DMS 273 treated with DMSO at 0.1 percent for 48 hours (cell line): ENCODE results near the gene KDELR3.
"Not testable (repeated sequence)": the region's sequence is repeated elsewhere in the genome, so short reads cannot be mapped to it uniquely, and the experiment has no call there.

Source experiments
- DNase-seq: peaks from one replicate; lab custom pipeline; 2025; lab: John Stamatoyannopoulos, UW

The KDELR3 gene

DNA sequence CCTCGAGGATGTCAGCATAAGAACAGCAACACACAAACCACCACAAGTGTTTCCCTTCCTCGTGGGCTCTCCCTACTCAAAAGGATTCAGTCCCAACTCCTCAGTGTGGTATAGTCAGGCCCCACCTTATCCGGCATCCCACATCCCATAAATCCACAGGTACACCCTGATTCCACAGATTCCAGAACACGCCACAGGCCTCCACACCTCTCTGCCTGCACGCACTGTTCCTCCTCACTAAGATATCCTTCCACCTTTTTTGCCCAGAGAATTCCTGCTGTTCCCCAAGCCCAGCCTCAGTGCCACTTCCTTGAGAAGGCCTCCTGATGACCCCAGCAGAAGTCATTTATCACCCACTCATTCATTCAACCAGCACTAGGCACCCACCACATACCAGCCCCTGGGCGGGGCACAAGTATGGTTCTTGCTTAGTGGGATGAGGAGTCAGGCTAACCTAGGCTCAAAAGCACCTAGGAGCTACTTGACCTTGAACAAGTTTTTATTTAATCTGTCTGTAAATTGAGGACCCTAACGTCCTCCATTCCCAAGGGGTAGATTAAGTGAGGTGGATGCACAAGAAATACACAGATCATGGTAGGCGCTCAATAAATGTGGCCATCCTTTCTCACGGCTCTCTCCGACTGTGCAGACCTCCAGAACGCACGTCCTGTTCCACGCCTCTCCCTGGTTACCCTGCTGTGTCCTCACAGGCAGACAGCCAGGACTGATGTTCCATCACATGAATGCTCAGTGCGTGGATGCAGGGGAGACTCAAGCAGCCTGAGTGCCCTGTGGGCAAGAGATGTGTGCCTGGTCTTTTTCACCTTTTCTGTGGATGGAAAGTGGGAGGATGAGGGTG is 10.8 kb upstream of the KDELR3 start:
- no peak for DNase-seq

DNA sequence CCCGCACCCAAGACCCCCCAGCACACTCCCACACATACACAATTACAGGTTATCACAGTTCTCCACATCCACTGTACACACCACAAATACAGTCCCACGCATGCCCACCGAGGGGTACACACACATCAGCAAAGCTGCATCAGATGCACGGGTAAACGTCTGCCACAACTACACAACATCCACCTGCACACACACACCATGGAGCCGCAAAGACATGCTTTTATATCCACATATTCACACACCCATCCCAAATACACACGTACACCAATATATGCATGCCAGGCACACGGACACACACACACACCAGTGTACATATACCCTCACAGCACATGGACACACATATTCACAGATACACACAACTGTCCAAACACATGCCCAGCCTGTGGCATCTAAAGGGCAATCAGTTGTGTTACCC is 7.5 kb upstream of the KDELR3 start:
- no peak for DNase-seq

DNA sequence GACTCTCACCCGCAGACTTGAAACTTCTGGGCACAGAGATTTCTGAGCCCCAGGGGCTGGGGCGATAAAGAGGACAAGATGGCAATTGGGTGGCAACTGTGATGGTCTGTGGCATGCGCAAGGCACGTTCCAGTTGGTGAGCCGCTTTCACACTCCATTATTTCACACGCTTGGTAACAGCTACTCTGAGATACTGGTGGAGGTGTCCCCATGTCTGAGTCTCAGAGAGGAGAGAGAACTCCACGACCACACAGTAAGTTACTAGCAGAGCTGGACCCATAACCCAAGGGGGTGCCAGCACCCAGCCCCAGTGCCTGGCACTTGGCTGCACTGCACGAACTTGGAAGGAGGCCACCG is 6.9 kb upstream of the KDELR3 start:
- DNase-seq, result no peak

DNA sequence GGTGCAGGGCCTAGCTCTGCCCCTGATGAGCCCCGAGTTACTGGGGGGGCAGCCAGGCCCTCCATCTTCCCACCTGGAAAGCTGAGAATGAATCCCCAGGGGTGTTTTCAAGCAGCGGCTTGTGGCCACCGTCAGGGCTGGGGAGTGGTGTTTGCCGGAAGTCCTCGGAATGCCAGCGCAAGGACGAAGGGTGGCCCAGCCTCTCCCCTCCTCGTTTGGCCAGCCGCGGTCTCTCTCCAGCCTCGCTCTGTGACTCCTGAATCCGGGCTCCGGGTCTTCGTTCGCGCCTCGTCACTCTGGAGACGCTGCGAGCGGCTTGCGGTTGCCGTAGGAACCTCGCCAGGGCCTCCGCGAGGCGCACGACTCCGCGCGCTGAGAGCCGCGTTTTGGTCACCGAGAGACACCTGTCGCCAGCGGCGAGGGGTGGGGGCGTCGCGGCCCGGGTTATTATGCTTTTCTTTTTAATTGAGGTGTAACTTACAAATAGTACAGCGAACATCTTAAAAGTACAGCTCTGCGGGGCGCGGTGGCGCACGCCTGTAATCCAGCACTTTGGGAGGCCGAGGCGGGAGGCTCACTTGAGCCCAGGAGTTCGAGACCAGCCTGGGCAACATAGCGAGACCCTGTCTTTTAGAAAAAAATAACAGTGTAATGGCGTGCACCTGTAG is 6.3 kb upstream of the KDELR3 start:
- peak; percentile 39 for DNase-seq

DNA sequence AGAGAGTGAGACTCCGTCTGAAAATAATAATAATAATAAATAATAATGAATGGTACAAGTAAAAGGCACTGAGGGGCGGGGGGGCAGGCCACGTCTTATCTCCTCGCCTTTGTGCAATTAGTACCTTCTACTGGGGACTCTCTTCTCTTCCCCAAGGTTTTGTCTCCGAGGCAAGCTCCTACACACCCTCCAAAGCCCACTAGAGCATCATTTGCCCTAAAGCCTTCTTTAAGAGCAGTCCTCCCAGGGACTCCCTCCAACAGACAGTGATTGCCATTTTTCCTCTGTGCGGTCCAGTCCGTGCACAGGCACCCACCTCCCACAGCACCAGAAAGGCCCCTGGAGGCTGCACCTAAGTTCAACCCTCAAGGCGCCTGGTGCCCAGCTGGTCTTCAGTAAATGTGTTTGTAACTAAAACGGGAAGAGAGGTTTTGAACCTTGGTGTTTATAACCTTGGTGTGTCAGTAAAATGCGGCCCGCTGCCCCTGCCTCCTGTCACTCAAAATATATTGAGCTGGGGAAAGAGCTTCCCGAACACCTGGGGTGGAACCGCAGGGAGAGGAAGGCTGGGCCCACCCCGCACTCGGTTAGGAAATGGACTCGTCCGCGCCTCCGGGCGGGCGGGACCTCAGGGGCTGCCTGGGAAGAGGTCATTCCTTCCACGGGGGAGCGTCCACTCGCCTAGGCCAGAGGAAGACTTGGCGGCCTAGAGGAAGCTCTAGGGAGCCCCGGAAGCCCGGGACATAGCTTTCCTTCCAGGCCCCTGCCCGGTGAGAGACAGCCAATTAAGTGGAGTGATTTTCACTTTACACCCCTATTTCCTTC is 4.7 kb upstream of the KDELR3 start:
- DNase-seq, result no peak

DNA sequence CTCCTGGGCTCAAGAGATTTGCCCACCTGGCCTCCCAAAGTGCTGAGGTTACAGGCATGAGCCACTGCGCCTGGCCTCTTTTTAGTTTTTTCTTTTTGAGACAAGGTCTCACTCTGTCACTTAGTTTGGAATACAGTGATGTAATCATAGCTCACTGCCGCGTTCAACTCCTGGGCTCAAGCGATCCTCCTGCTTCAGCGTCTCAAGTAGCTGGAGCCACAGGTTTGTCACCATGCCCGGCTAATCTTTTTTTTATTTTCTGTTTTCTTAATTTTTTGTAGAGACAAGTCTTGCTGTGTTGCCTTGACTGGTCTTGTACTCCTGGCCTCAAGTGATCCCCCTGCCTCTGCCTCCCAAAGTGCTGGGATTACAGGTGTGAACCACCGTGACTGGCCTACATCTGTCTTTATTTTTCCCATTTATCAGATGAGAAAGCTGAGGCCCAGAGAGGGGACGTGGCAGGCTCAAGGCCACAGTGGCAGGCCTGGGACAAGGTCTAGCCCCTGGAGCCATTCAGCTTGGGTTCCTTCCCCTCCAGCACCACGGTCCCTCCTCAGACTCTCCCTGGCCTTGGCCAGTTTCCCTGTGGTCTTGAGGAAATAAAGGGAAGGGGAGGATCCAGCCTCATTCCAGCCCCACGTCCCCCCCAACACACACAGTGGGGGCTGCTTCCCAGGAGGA is 2.8 kb upstream of the KDELR3 start:
- DNase-seq, result no peak

DNA sequence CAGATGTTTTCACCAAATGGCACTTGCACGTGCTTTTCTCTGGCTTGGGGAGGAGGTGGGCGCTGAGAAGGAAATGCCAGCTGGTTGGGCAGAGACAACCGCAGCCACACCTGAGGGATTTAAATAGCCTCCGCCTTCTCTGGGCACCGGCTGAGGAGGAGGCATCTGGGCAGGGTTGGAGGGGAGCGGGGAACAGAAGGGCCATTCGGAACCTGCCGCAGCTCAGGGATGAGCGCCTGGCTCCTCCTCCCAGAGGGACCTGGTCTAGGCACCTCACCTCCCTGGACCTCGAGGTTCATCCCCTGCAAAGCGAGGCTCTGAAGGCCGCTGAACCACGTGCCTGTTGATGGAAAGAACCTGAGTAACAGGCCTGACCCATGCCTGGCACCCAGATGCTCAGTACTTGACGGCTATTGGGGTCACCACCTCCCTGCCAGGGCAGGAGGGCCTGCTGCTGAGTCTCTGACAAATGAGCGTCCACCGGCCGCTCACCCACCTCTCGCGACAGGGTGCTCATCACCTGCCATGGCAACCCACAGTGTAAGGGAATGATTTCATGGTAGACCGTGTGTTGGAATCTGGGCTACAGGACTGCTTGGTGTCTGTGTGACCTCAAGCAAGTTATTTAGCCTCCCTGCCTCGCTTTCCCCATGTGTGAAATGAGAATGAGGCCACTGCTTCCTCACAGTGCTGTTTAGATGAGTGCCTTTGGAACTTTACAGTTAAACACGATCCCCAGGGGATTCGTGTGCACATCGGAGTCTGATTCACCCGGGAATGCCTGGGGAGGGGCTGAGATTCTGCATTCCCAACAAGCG is 2.0 kb upstream of the KDELR3 start:
- peak; percentile 69 for DNase-seq

DNA sequence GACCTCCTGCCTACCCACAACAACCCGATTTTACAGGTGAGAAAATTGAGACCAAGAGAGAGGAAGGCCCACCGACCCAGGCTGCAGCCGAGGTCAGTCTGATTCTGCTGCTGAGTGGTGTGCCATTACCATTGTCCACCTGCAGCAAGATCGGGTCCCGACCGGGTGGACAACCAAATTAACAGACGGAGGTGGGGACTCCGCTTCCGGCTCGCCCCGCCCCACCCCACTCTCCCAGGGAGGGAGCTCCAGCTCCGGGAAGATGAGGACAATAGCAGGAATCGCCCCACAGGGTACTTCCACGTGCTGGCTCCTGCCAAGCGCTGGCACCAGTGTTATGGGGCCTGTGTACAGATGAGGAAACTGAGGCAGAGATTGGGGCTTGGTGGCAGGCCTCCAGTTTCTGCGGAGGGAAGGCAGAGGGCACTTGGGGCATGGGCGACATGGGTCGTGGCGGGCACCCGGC is 425 bp upstream of the KDELR3 start:
- DNase-seq, result no peak

DNA sequence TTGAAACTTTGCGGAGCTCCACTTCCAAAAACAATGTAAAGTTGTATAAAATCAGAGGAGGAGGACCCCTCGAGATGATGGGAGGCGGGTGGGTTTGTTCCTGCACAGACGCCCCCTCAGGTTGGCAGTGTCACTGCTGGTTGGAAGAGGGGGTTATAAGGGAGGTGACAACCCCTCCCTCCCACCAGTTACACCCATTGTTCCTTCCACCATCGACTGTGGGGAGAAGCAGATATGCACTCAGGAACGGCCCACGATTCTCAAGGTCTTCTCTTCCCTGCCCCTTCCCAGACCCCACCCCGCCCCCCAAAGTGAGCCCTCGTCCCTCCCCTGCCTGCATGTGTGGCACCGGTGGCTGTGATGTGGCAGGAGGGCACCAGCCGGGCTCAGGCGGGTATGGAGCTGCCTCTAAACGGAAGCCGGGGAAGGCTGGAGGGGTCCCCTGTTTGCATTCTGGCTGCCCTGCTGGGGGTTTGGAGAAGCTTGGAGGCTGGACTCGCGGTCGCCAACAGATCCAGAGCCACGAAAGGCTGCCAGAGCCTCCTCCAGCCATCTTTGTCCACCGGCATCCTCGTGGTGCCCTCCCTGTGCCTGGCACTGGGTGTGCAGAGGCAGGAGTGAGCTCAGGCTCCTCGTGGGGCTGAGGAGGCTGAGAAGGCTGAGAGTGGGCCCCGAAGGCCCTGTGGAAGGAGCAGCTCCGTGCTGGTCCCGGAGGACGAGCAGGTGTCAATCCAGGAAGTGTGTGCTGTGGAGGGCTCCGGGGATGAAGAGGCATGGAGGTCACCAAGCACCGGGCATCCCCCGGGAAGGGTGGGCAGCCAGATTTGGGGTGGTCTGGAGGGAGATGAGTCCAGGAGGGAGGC is 778 bp downstream of the KDELR3 start:
- DNase-seq, result no peak

DNA sequence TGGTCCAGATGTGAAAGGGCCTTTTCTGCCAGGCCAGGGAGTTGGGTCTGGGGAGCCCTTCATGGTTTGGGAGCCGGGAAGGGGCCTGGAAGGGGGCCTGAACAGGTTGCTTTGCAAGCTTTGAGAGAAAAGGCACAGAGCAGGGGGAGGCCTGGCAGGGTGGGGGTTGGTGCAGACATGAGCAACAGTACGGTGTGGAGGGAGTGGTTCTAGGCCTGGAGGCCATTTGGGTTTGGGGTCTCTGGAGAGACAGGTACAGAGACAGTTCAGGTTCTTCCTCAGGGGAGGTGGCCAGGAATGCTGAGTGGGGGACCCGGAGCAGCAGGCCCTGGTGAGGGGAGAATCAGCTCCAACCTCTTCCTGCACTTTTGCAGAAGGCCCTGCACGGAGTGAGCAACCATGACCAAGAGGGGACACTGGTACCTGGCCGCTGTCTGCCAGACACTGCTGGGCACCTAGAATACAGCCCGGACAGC is 1.4 kb downstream of the KDELR3 start:
- no peak for DNase-seq

DNA sequence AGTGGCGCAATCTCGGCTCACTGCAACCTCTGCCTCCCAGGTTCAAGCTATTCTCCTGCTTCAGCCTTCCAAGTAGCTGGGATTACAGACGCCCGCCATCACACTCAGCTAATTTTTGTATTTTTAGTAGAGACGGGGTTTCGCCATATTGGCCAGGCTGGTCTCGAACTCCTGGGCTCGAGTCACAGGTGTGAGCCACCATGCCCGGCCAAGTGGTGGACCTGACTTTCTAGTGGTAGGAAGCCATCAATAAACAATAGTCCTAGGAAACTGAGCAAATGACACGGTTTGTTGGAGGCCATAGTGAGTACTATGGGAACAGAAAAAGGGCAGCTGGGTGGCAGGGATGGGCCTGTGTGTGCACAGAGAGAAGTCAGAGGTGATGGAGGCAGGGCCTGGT is 2.3 kb downstream of the KDELR3 start:
- DNase-seq, result not testable (repeated sequence)

DNA sequence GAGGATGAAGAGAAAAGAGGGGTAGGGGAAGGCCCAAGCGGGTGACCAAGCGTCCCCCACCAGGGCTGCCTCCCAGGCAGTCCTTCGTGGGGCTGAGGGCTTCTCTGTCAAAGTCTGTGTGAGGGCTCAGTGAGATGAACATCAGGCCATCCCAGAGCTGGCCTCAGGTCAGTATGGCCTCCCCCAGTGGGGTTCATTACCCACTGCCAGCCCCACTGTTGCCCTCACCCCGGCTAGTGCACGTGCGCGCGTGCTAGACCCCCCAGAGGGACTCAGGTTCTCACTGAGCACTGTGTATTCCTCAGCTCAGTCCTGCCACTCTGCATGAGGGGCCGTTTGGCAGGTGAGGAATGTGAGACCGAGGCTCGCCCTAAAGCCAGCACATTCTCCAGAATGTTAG is 3.3 kb downstream of the KDELR3 start:
- DNase-seq, result no peak

DNA sequence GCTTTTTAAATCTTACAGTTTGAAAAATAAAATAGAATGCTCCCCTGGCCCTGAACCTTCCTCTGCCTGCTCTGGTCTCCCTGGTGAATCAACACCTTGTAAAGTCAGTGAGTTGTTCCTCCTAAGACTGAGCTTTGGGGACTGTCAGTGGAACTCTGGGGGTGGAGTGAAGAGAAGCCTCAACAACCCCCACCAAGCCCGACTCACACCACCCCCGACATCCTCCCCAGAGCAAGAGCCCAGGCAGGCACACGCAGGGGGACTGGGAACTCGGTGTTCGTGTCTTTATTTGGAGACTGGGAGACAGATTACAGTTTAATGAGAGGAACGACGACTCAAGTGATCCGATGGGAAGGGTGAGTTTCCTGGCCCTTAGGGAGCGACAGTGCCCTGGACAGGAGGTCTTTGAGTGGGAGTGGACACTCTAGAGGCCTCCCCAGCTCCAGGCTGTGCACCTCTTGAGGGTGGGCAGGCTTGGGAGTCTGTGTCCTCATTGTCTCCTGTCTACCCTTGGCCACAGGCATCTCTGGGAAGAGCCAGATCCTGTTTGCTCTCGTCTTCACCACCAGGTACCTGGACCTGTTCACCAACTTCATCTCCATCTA is 6.2 kb downstream of the KDELR3 start:
- no peak for DNase-seq

DNA sequence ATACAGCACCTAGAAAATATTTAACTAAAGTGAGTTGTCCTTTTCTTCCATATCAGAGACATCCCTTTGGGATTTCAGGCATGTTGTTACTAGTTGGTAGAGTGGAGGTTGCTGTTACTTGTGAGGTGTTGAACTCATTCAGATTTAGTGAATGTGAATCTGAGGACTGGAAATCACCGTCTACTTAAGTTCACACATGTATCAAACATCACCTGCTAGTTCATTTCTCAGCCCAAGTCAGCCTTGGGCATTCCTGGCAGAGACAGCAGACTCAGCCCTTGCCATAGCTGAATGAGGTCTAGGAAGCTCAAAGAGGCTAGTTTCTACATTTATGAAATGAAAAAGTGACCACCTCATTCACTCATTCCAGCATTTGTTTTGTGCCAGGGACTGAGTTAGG is 9.7 kb downstream of the KDELR3 start:
- no peak for DNase-seq

DNA sequence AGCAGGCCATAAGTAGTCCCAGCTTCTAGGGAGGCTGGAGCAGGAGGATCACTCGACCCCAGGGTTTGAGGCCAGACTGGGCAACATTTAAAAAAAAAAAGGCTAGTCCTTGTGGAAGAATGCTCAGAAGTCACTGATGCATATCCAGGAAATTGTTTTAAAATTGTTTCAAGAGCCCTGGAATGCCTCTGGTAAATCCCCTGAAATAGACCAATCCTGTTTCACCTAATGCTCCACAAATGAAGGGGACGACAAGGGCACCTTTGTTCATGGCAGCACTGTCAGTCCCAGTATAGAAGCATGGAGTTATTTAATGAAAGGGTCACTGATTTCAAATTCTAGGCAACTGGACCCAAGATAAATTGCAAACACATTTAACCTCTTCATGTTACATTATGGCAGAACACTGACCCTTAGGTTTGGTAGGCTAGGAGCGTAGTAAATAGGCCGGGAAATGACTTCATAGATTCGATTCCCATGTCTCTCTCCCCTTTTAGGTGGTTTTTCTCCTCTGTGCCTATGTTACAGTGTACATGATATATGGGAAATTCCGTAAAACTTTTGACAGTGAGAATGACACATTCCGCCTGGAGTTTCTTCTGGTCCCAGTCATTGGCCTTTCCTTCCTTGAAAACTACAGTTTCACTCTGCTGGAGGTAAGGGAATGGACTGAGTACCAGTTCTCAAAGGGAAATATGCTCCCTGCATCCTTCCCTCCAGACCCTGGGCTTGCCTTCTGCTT is 11.4 kb downstream of the KDELR3 start:
- DNase-seq, result no peak

DNA sequence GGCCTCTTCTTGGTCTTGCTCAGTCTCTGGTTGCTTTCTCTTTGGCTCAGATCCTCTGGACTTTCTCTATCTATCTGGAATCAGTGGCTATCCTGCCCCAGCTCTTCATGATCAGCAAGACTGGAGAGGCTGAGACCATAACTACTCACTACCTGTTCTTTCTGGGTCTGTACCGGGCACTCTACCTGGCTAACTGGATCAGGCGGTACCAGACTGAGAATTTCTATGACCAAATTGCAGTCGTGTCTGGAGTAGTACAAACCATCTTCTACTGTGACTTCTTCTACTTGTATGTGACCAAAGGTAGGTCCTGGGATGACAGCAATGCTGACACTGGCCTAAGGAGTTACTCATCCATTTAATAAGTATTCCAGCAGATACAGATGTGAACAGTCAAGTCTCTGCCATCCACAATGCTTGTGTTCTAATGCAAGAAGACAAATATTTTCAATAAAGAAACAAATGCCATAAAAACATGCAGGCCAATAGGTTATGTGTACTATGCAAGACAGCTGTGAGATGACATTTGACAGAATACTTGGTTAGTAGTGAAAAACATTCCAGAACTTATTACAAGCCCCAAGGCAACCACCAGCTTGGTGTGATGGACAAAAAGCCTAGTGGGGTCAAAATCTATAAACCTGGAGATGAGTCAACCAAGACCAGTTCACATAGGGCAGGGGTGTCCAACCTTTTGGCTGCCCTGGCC is 13.4 kb downstream of the KDELR3 start:
- no peak for DNase-seq

DNA sequence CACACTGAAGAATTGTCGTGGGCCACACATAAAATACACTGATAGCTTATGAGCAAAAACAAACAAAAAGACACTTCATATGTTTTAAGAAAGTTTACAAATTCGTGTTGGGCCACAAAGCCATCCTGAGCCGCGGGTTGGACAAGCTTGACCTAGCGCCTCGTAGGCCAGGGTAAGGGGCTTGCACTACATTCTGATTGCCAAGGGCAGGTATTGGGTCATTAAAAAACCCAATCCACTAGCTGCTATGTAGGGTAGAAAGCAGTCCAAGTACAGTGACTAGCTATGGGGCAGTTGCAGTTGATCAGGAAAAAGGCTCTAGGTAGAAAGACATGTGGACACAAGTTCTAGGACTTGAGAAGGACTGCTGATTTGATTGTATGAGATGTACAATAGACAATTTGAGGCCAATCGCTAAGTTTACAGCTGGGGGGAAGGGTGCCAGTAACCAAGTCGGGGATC is 14.0 kb downstream of the KDELR3 start:
- no peak for DNase-seq

DNA sequence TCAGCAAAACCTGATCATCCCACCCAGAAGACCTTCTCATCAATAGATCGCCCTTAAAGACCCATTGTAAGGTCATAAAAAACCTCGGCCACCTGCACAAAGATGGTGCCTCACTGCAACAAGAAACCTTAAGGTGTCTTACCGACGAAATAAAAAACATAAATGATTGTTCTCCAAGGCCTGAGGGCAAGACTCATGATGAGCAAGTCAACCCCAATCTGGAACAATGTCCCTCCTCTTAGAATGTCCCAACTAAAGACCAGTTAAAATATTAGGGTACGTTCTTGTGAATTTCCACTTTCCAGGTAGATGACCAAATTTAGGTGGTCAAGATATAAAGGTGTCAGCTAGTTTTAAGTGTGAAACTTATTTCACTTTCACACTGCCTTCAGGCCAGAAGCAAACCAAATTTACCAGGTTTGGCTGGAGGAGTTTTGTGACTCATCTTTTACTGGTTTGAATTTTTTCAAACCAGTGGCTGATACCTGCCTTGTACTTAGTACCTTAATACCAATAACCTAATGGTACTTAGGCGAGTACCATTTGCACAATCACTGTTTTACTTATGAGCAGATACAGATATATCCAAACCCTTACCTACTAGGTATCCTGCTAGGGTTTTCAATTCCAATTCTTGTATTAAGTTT is 14.9 kb downstream of the KDELR3 start:
- DNase-seq, result no peak
